GM18519 (cell line): ENCODE measurements around the gene LSS.
"Not testable (repeated sequence)": the region's sequence is repeated elsewhere in the genome, so short reads cannot be mapped to it uniquely, and the experiment has no call there.

Source experiments
- ATAC-seq: cut with Tn5 transposase; IDR thresholded peaks from one replicate; pipeline ENCODE4 v1.9.1; 2021; ENCODE audit warnings: mild to moderate bottlenecking, moderate library complexity; ENCODE audit not compliant: unreplicated experiment, low FRiP score

Gene LSS

GRCh38 chr21:46246345-46246744, 17.8 kb upstream of the LSS start:
- ATAC-seq = no peak

GRCh38 chr21:46245213-46245915, 16.8 kb upstream of the LSS start:
- no peak for ATAC-seq

GRCh38 chr21:46244602-46245001, 16.0 kb upstream of the LSS start:
- no peak for ATAC-seq

GRCh38 chr21:46243960-46244361, 15.4 kb upstream of the LSS start:
- ATAC-seq = no peak

GRCh38 chr21:46243325-46243724, 14.8 kb upstream of the LSS start:
- no peak for ATAC-seq

- not testable (repeated sequence) for ATAC-seq
Observed at GRCh38 chr21:46241577-46241976, 13.0 kb upstream of the LSS start.

- ATAC-seq = no peak
Observed at GRCh38 chr21:46239817-46240325, 11.3 kb upstream of the LSS start.

GRCh38 chr21:46237474-46237873, 8.9 kb upstream of the LSS start:
- no peak for ATAC-seq

GRCh38 chr21:46234436-46234950, 5.9 kb upstream of the LSS start:
- no peak for ATAC-seq

GRCh38 chr21:46229923-46230260, 1.3 kb upstream of the LSS start:
- ATAC-seq = no peak

- no peak for ATAC-seq
Observed at GRCh38 chr21:46229133-46229922, 754 bp upstream of the LSS start.

- ATAC-seq = no peak
Observed at GRCh38 chr21:46227811-46228344, 696 bp downstream of the LSS start.

- no peak for ATAC-seq
Observed at GRCh38 chr21:46226920-46227599, 1.5 kb downstream of the LSS start.

GRCh38 chr21:46226146-46226545, 2.4 kb downstream of the LSS start:
- no peak for ATAC-seq

GRCh38 chr21:46223661-46224060, 4.9 kb downstream of the LSS start:
- ATAC-seq = not testable (repeated sequence)

GRCh38 chr21:46223217-46223616, 5.4 kb downstream of the LSS start:
- ATAC-seq = no peak

GRCh38 chr21:46222436-46223116, 6.0 kb downstream of the LSS start:
- no peak for ATAC-seq

- no peak for ATAC-seq
Observed at GRCh38 chr21:46221664-46222435, 6.7 kb downstream of the LSS start.

- ATAC-seq = no peak
Observed at GRCh38 chr21:46220847-46221246, 7.7 kb downstream of the LSS start.
